Measurements from ENCODE around the gene ADAM8.
"Not testable (repeated sequence)": the region's sequence is repeated elsewhere in the genome, so short reads cannot be mapped to it uniquely, and the experiment has no call there.

ADAM8 gene

GRCh38 chr10:133276435-133277201 is at the start of gene ADAM8:
TSS of gene ADAM8 (minus strand) at chr10:133276868. CDS start at chr10:133276817, 51 bp downstream.
- DNase-seq (ENCODE audit: extremely low read depth, low read depth), result no peak

GRCh38 chr10:133326223-133326551 is 49.5 kb upstream of the ADAM8 start:
- no peak for DNase-seq (ENCODE audit: extremely low read depth, low read depth)
- no peak for TF ChIP-seq CTCF (IDR thresholded peaks at IDR 0.05; ENCODE audit: low read depth, low read length)

More at GRCh38 chr10:133276435-133277201, at the start of gene ADAM8:
- TF ChIP-seq CTCF (IDR thresholded peaks at IDR 0.05; ENCODE audit: low read depth, low read length), result no peak

GRCh38 chr10:133325440-133326222 is 49.0 kb upstream of the ADAM8 start:
- no peak for TF ChIP-seq CTCF (IDR thresholded peaks at IDR 0.05; ENCODE audit: low read depth, low read length)
- DNase-seq (ENCODE audit: extremely low read depth, low read depth), result no peak

GRCh38 chr10:133324857-133325260 is 48.2 kb upstream of the ADAM8 start:
- no peak for TF ChIP-seq CTCF (IDR thresholded peaks at IDR 0.05; ENCODE audit: low read depth, low read length)

GRCh38 chr10:133324198-133324792 is 47.6 kb upstream of the ADAM8 start:
- TF ChIP-seq CTCF (IDR thresholded peaks at IDR 0.05; ENCODE audit: low read depth, low read length), result no peak
- DNase-seq (ENCODE audit: extremely low read depth, low read depth), result no peak

More at GRCh38 chr10:133324857-133325260, 48.2 kb upstream of the ADAM8 start:
- no peak for DNase-seq (ENCODE audit: extremely low read depth, low read depth)

- DNase-seq (ENCODE audit: extremely low read depth, low read depth), result not testable (repeated sequence)
Measured at GRCh38 chr10:133322064-133322709, 45.5 kb upstream of the ADAM8 start.

GRCh38 chr10:133320852-133321422 is 44.3 kb upstream of the ADAM8 start:
- not testable (repeated sequence) for DNase-seq (ENCODE audit: extremely low read depth, low read depth)
